GM12878 (cell line): ENCODE measurements around the gene GRIN2A. TPM values are rescaled to one million over a fixed set of nuclear protein-coding genes. Genes with fewer than 3 reads are reported as not detected.

Source experiments
- ATAC-seq: fragments of 200-7000 bp; cut with Tn5 transposase; 3 replicates; pipeline ENCODE4 v1.9.1; 2020; ENCODE audit warnings: mild to moderate bottlenecking, moderate library complexity
- BruUV-seq: library from RNA; stranded (reverse); fragments of 400-500 nt; replicated peaks from 2 replicates; lab custom pipeline; 2021; lab: Mats Ljungman, UMichigan
- CTCF ChIA-PET: fragments of 300-600 bp; sonication (Branson Sonifier 250); formaldehyde crosslinking; extraction: SDS; loops from one replicate; lab custom pipeline; 2021; ENCODE audit warnings: inconsistent platforms; lab: Yijun Ruan, JAX
- POLR2A ChIA-PET: fragments of 350-600 bp; formaldehyde crosslinking; extraction: SDS; loops from one replicate; lab custom pipeline; 2021; ENCODE audit warnings: inconsistent platforms; lab: Charles Lee
- RAD21 ChIA-PET: fragments of 300-600 bp; sonication (Branson Sonifier 250); formaldehyde crosslinking; loops from one replicate; lab custom pipeline; 2023; ENCODE audit warnings: antibody characterized with exemption; ENCODE audit not compliant: unreplicated experiment; lab: Charles Lee
- SMC1A ChIA-PET: fragments of 300-600 bp; sonication (Branson Sonifier 250); formaldehyde crosslinking; loops from one replicate; lab custom pipeline; 2023; ENCODE audit not compliant: unreplicated experiment, uncharacterized antibody; lab: Charles Lee
- DNase-seq: peaks from one replicate; pipeline ENCODE4 v3.0.0-alpha.2; 2011; ENCODE audit warnings: low read depth, low spot score
- FAIRE-seq: peaks from 3 replicates; lab custom pipeline; 2011; peaks lifted over from hg19 to GRCh38; lab: Jason Lieb, UNC
- H2AFZ ChIP-seq: 2 replicates; pipeline ENCODE4 v1.6.0; 2011; ENCODE audit warnings: low read depth, low read length, control low read depth; ENCODE audit not compliant: control insufficient read depth
- H3K27ac ChIP-seq: 2 replicates; pipeline ENCODE4 v1.5.1; 2011; ENCODE audit warnings: control low read depth; ENCODE audit not compliant: control insufficient read depth, insufficient read depth
- H3K27me3 ChIP-seq, 2 experiments: replicated peaks in 1 of 2; 2 replicates each; pipeline versions ENCODE4 v1.6.0 to v1.6.1; 2011; ENCODE audit warnings: low read length in 1 of 2; ENCODE audit not compliant: control insufficient read depth in 2 of 2, insufficient read depth in 2 of 2
- H3K36me3 ChIP-seq, 2 experiments: 2 replicates each; pipeline ENCODE4 v1.5.1; 2011; ENCODE audit warnings: low read length in 1 of 2; ENCODE audit not compliant: control insufficient read depth in 2 of 2, insufficient read depth in 2 of 2
- H3K4me1 ChIP-seq: 2 replicates; pipeline ENCODE4 v1.6.1; 2011; ENCODE audit warnings: mild to moderate bottlenecking, low read length, moderate library complexity, mixed read lengths; ENCODE audit not compliant: control insufficient read depth, insufficient read depth
- H3K4me2 ChIP-seq: 2 replicates; pipeline ENCODE4 v1.6.0; 2011; ENCODE audit warnings: control low read depth; ENCODE audit not compliant: control insufficient read depth, insufficient read depth
- H3K4me3 ChIP-seq: fragments of 200-600 bp; sonication (generic); 2 replicates; pipeline ENCODE4 v1.5.1; 2016
- H3K79me2 ChIP-seq: 2 replicates; pipeline ENCODE4 v1.6.0; 2011; ENCODE audit warnings: low read length; ENCODE audit not compliant: control insufficient read depth, insufficient read depth
- H3K9ac ChIP-seq: 2 replicates; pipeline ENCODE4 v1.8.0; 2011; ENCODE audit warnings: low read length, control low read depth, mixed read lengths; ENCODE audit not compliant: control insufficient read depth, insufficient read depth
- H3K9me3 ChIP-seq: replicated peaks from 3 replicates; pipeline ENCODE4 v1.5.1; 2011; ENCODE audit warnings: mild to moderate bottlenecking, low read length; ENCODE audit not compliant: control insufficient read depth, insufficient read depth
- H4K20me1 ChIP-seq: 2 replicates; pipeline ENCODE4 v1.6.0; 2011; ENCODE audit not compliant: control insufficient read depth, insufficient read depth
- CUX1 ChIP-seq: IDR thresholded peaks from 2 replicates; pipeline ENCODE4 v1.6.1; 2012; ENCODE audit warnings: improper control_type of control experiment, low read depth, low read length; ENCODE audit not compliant: insufficient replicate concordance
- EED ChIP-seq: sonication (generic); IDR thresholded peaks from 2 replicates; pipeline ENCODE4 v1.6.1; 2016; ENCODE audit warnings: antibody characterized with exemption, low read depth
- EGR1 ChIP-seq, 2 experiments: IDR thresholded peaks; 1 replicate in 1 of 2; 2 replicates in 1 of 2; pipeline ENCODE4 v1.6.1; 2011 to 2012; ENCODE audit warnings: low read depth in 2 of 2, low read length in 2 of 2, borderline replicate concordance in 1 of 2, mild to moderate bottlenecking in 1 of 2, moderate library complexity in 1 of 2
- FOXM1 ChIP-seq: IDR thresholded peaks from 2 replicates; pipeline ENCODE4 v1.6.1; 2012; ENCODE audit warnings: low read depth, mild to moderate bottlenecking, inconsistent platforms, low read length, moderate library complexity
- IKZF2 ChIP-seq, 2 experiments: fragments of 450-650 bp; IDR thresholded peaks; 2 replicates each; pipeline ENCODE4 v1.6.1; 2017; ENCODE audit warnings: mild to moderate bottlenecking in 2 of 2, moderate library complexity in 2 of 2
- RAD21 ChIP-seq: IDR thresholded peaks from 2 replicates; pipeline ENCODE4 v1.6.1; 2011; ENCODE audit warnings: mild to moderate bottlenecking, low read depth, low read length, moderate library complexity; ENCODE audit not compliant: insufficient read depth
- RAD51 ChIP-seq: fragments of 450-650 bp; IDR thresholded peaks from 2 replicates; pipeline ENCODE4 v1.6.1; 2016; ENCODE audit warnings: moderate library complexity, mild to moderate bottlenecking, inconsistent platforms
- RB1 ChIP-seq: fragments of 450-650 bp; formaldehyde crosslinking; IDR thresholded peaks from 2 replicates; pipeline ENCODE4 v1.6.1; 2017; ENCODE audit warnings: mild to moderate bottlenecking, borderline replicate concordance
- SMAD1 ChIP-seq: fragments of 450-650 bp; IDR thresholded peaks from 2 replicates; pipeline ENCODE4 v1.6.1; 2018; ENCODE audit warnings: mild to moderate bottlenecking, low read depth; ENCODE audit not compliant: partially characterized antibody
- ZNF217 ChIP-seq: fragments of 450-650 bp; IDR thresholded peaks from 2 replicates; pipeline ENCODE4 v1.6.1; 2017; ENCODE audit warnings: antibody characterized with exemption, mild to moderate bottlenecking
- WGBS: methylation state at CpG from one replicate; pipeline ENCODE4 v1.1.6; 2016; ENCODE audit warnings: low lambda C conversion rate; ENCODE audit not compliant: insufficient replicate concordance, insufficient coverage; ENCODE audit errors: missing lambda C conversion rate; 5-methylcytosine and 5-hydroxymethylcytosine counted together
- in situ Hi-C: fragments of 300-500 bp; cut with MboI; formaldehyde crosslinking; loops from 9 replicates; pipeline ENCODE4 v1.14.3; 2018; ENCODE audit warnings: mixed read lengths
- intact Hi-C: fragments of 100-400 bp; cut with micrococcal nuclease; formaldehyde crosslinking; loops from one replicate; pipeline ENCODE4 v1.14.2; 2022; ENCODE audit not compliant: unreplicated experiment
- polyA plus RNA-seq, 11 experiments: library from polyadenylated mRNA; depleted of rRNA in 4 of 11; unstranded in 6 of 11; stranded (reverse) in 5 of 11; fragments of >200 nt; fragmentation: Nextera tagmentation in 4 of 11; fragmentation: Illumina TruSeq in 1 of 11; extraction: Ambion mirVana in 4 of 11; extraction: Trizol in 1 of 11; gene quantifications; 1 replicate in 1 of 11; 2 replicates in 10 of 11; pipeline versions ENCODE4 v1.2.1 to v1.2.3, GENCODE V29; 2011 to 2016; ENCODE audit warnings: inconsistent platforms in 2 of 11, missing spikeins in 2 of 11, low read depth in 1 of 11
- total RNA-seq, 4 experiments: library from RNA; depleted of rRNA in 3 of 4; stranded (reverse); fragments of >200 nt in 3 of 4; fragmentation: Illumina TruSeq in 1 of 4; extraction: Trizol in 1 of 4; gene quantifications; 2 replicates each; pipeline versions ENCODE4 v1.2.1 to v1.2.3, GENCODE V29; 2013 to 2021

GRIN2A gene
- total and polyA plus RNA-seq, 10 of the 15 experiments (the other 5 are each of a cell fraction or from before 2014, with no cell fraction given), result 2.4 to 13.3 (median 7.3) TPM

- no TSS peak for BruUV-seq
- Histone ChIP-seq H3K79me2 (no peaks in the 10 kb centered on the region), H3K27me3 (no peaks in the 10 kb centered on the region), H3K9me3 (0 out of 3 replicates have a peak, but pooled peaks cover 2% of the 10 kb centered on the region), H3K4me1 (no peaks in the 10 kb centered on the region), H3K9ac (no peak overlapping the region), H3K4me2 (no peak overlapping the region)
- ChIA-PET CTCF (interaction anchor here (1.2 to 1.5 kb wide), 2 partner anchors 26 to 39 kb away, joined by 3 read pairs; no protein-coding TSS in a partner anchor), RAD21 (interaction anchor here (0.8 to 1.5 kb wide), 3 partner anchors 19 to 25 kb away, joined by 3 to 6 read pairs (median 4); no protein-coding TSS in a partner anchor), POLR2A (interaction anchor here (0.7 kb wide), 1 partner anchor 14 kb away, joined by 3 read pairs; no protein-coding TSS in a partner anchor)
- intact Hi-C loops, result no loop called here
- DNase-seq, result no peak
- WGBS, result 11% methylated on average over 5 of the region's 5 CpGs
- TF ChIP-seq EED (no peak), IKZF2 (IDR thresholded peaks at IDR 0.05) (peak; percentile 14 to 26; a peak in 2 of 4 replicates)
- TF ChIP-seq, all 136 proteins: peak for 1
- no peak overlapping the region for H3K4me3 ChIP-seq
- no peak; the same call in 2 of the 3 replicates for ATAC-seq
- no peak overlapping the region for H2AFZ ChIP-seq
- SMC1A ChIA-PET, result interaction anchor here (0.9 to 1.3 kb wide), 6 partner anchors 11 to 182 kb away, joined by 3 to 6 read pairs (median 4); no protein-coding TSS in a partner anchor
- in situ Hi-C loops, result no loop called here
- no peak overlapping the region for H3K27ac ChIP-seq
- H3K36me3 ChIP-seq, result no peaks in the 10 kb centered on the region
- no peaks in the 10 kb centered on the region for H4K20me1 ChIP-seq
- no peak for FAIRE-seq
Measured at GRCh38 chr16:9996221-9996620, 186.0 kb downstream of the GRIN2A start.

- POLR2A ChIA-PET, result interaction anchor here (0.6 kb wide), 1 partner anchor 27 kb away, joined by 4 read pairs; no protein-coding TSS in a partner anchor
- no peak for TF ChIP-seq RAD51
- no peak for TF ChIP-seq SMAD1
- TF ChIP-seq RAD21, result no peak
- no peak for TF ChIP-seq ZNF217
- no peak for TF ChIP-seq CUX1
- TF ChIP-seq RB1, result no peak
- TF ChIP-seq FOXM1, result no peak
- TF ChIP-seq EGR1 (IDR thresholded peaks at IDR 0.05; ENCODE audit: borderline replicate concordance in 1 of 2, low read depth in 2 of 2, low read length in 2 of 2), result no peak
Measured at GRCh38 chr16:9992441-9992840, 189.8 kb downstream of the GRIN2A start.

More at GRCh38 chr16:9992441-9992840, 189.8 kb downstream of the GRIN2A start:
- H4K20me1 ChIP-seq, result no peaks in the 10 kb centered on the region
- ATAC-seq (no peak), DNase-seq (no peak), FAIRE-seq (no peak)
- BruUV-seq, result no TSS peak
- no peak overlapping the region for H2AFZ ChIP-seq
- no peaks in the 10 kb centered on the region for H3K27me3 ChIP-seq
- H3K9ac ChIP-seq, result no peak overlapping the region
- no peak overlapping the region for H3K27ac ChIP-seq
- no peaks in the 10 kb centered on the region for H3K79me2 ChIP-seq
- in situ Hi-C loops, result no loop called here
- H3K4me2 ChIP-seq, result no peak overlapping the region
- CTCF ChIA-PET, result interaction anchor here (0.9 kb wide), 1 partner anchor 15 kb away, joined by 3 read pairs; no protein-coding TSS in a partner anchor
- SMC1A ChIA-PET, result interaction anchor here (0.7 kb wide), 1 partner anchor 158 kb away, joined by 3 read pairs; no protein-coding TSS in a partner anchor
- RAD21 ChIA-PET, result no interaction called here
- H3K36me3 ChIP-seq, result no peaks in the 10 kb centered on the region
- H3K9me3 ChIP-seq, result no peaks in the 10 kb centered on the region
- no peaks in the 10 kb centered on the region for H3K4me1 ChIP-seq
- WGBS, result 58% methylated on average over 7 of the region's 7 CpGs
- intact Hi-C loops, result no loop called here
- H3K4me3 ChIP-seq, result no peak overlapping the region
